Stimulated activated naive B cell treated with anti-CD40 and anti-IgM and Interleukin-4, amounts not matched to agents 10 μg/mL and 1 μg/mL and 100 μg/mL, for 72 hours (primary cell): ENCODE results near the gene ACO2.
A peak's percentile ranks its signal among the peaks of the same experiment; 100 is the strongest.

Experiments used
- ATAC-seq, 2 donors: fragments of 150-1000 bp; cut with Tn5 transposase; replicated peaks; 2 replicates each; pipeline ENCODE4 v1.10.0; 2021; ENCODE audit warnings: moderate library complexity in 1 of 2
- DNase-seq: peaks from one replicate; pipeline ENCODE4 v3.0.0; 2021
- H3K27ac Mint-ChIP-seq: one replicate; pipeline ENCODE4 v1.8.0; 2022; ENCODE audit warnings: mild to moderate bottlenecking, mixed read lengths
- H3K27me3 Mint-ChIP-seq, 2 donors: one replicate each; pipeline ENCODE4 v1.8.0; 2022; ENCODE audit warnings: mixed read lengths in 2 of 2
- H3K36me3 Mint-ChIP-seq, 2 donors: one replicate each; pipeline ENCODE4 v1.8.0; 2022; ENCODE audit warnings: mixed read lengths in 2 of 2, mild to moderate bottlenecking in 1 of 2
- H3K4me1 Mint-ChIP-seq, 2 donors: one replicate each; pipeline ENCODE4 v1.8.0; 2022; ENCODE audit warnings: mixed read lengths in 2 of 2, mild to moderate bottlenecking in 1 of 2
- H3K4me3 Mint-ChIP-seq, 2 donors: one replicate each; pipeline ENCODE4 v1.8.0; 2022; ENCODE audit warnings: mild to moderate bottlenecking in 2 of 2, mixed read lengths in 2 of 2, moderate library complexity in 1 of 2
- H3K9me3 Mint-ChIP-seq, 2 donors: one replicate each; pipeline ENCODE4 v1.8.0; 2022; ENCODE audit warnings: mixed read lengths in 2 of 2, mild to moderate bottlenecking in 1 of 2

ACO2 gene

GRCh38 chr22:41526830-41527799 is 58.2 kb downstream of the ACO2 start:
- Mint-ChIP-seq H3K9me3 (no peaks in the 10 kb centered on the region), H3K27me3 (no peaks in the 10 kb centered on the region), H3K4me3 (no peak overlapping the region), H3K4me1 (peaks cover 28 to 37% of the 10 kb centered on the region in 2 donors), H3K27ac (peak overlapping the region; percentile 85), H3K36me3 (peaks cover 45 to 67% of the 10 kb centered on the region in 2 donors)
- DNase-seq (peak; percentile 42), ATAC-seq (peak; percentile 63 to 68)

- H3K4me1 Mint-ChIP-seq: peaks cover 26 to 41% of the 10 kb centered on the region in 2 donors
- H3K9me3 Mint-ChIP-seq: no peaks in the 10 kb centered on the region
- peak overlapping the region; percentile 85 for H3K27ac Mint-ChIP-seq
- ATAC-seq (no peak), DNase-seq (no peak)
- peaks cover 39 to 69% of the 10 kb centered on the region in 2 donors for H3K36me3 Mint-ChIP-seq
- H3K4me3 Mint-ChIP-seq: no peak overlapping the region
- no peaks in the 10 kb centered on the region for H3K27me3 Mint-ChIP-seq
Observed at GRCh38 chr22:41528132-41528766, 59.3 kb downstream of the ACO2 start.

- Mint-ChIP-seq H3K4me3 (no peak overlapping the region), H3K9me3 (no peaks in the 10 kb centered on the region), H3K27ac (peak overlapping the region; percentile 85), H3K36me3 (peaks cover 39 to 69% of the 10 kb centered on the region in 2 donors), H3K27me3 (no peaks in the 10 kb centered on the region), H3K4me1 (peaks cover 24 to 39% of the 10 kb centered on the region in 2 donors)
- ATAC-seq (no peak), DNase-seq (no peak)
Observed at GRCh38 chr22:41528938-41529561, 60.1 kb downstream of the ACO2 start.

GRCh38 chr22:41530890-41531714 is 62.2 kb downstream of the ACO2 start:
- Mint-ChIP-seq H3K9me3 (no peaks in the 10 kb centered on the region), H3K4me1 (peaks cover 12 to 28% of the 10 kb centered on the region in 2 donors), H3K4me3 (peak overlapping the region in 1 of 2 donors; percentile 48), H3K36me3 (peaks cover 39 to 67% of the 10 kb centered on the region in 2 donors), H3K27me3 (no peaks in the 10 kb centered on the region), H3K27ac (peak overlapping the region; percentile 81)
- ATAC-seq: no peak
- no peak for DNase-seq

- Mint-ChIP-seq H3K4me1 (peaks cover 9 to 20% of the 10 kb centered on the region in 2 donors), H3K4me3 (no peak overlapping the region), H3K9me3 (no peaks in the 10 kb centered on the region), H3K36me3 (peaks cover 32 to 63% of the 10 kb centered on the region in 2 donors), H3K27ac (peak overlapping the region; percentile 21), H3K27me3 (no peaks in the 10 kb centered on the region)
- DNase-seq: no peak
- ATAC-seq: no peak
Observed at GRCh38 chr22:41531715-41532477, 63.0 kb downstream of the ACO2 start.

- ATAC-seq (peak; percentile 89 to 90), DNase-seq (peak; percentile 63)
- Mint-ChIP-seq H3K9me3 (no peaks in the 10 kb centered on the region), H3K36me3 (peaks cover 33 to 62% of the 10 kb centered on the region in 2 donors), H3K4me1 (peaks cover 7 to 18% of the 10 kb centered on the region in 2 donors), H3K27me3 (no peaks in the 10 kb centered on the region), H3K27ac (peak overlapping the region; percentile 71), H3K4me3 (no peak overlapping the region)
Observed at GRCh38 chr22:41532908-41533825, 64.2 kb downstream of the ACO2 start.

GRCh38 chr22:41534219-41534618 is 65.3 kb downstream of the ACO2 start:
- H3K36me3 Mint-ChIP-seq: peaks cover 23 to 58% of the 10 kb centered on the region in 2 donors
- H3K27ac Mint-ChIP-seq: no peak overlapping the region
- H3K4me3 Mint-ChIP-seq: no peak overlapping the region
- no peaks in the 10 kb centered on the region for H3K9me3 Mint-ChIP-seq
- no peak for DNase-seq
- H3K4me1 Mint-ChIP-seq: peaks cover 3 to 12% of the 10 kb centered on the region in 2 donors
- ATAC-seq: no peak
- H3K27me3 Mint-ChIP-seq: no peaks in the 10 kb centered on the region

- peaks cover 25 to 59% of the 10 kb centered on the region in 2 donors for H3K36me3 Mint-ChIP-seq
- H3K9me3 Mint-ChIP-seq: no peaks in the 10 kb centered on the region
- ATAC-seq: no peak
Observed at GRCh38 chr22:41535244-41535643, 66.3 kb downstream of the ACO2 start.

GRCh38 chr22:41537203-41537602 is 68.3 kb downstream of the ACO2 start:
- Mint-ChIP-seq H3K27ac (no peak overlapping the region), H3K4me1 (peaks cover 19 to 36% of the 10 kb centered on the region in 2 donors), H3K36me3 (peaks cover 26 to 55% of the 10 kb centered on the region in 2 donors), H3K9me3 (no peaks in the 10 kb centered on the region), H3K4me3 (no peak overlapping the region), H3K27me3 (no peaks in the 10 kb centered on the region)
- DNase-seq (no peak), ATAC-seq (no peak)

More at GRCh38 chr22:41535244-41535643, 66.3 kb downstream of the ACO2 start:
- Mint-ChIP-seq H3K27ac (no peak overlapping the region), H3K4me1 (peaks cover 9 to 16% of the 10 kb centered on the region in 2 donors), H3K4me3 (no peak overlapping the region), H3K27me3 (no peaks in the 10 kb centered on the region)
- DNase-seq: no peak

- DNase-seq: no peak
- H3K4me3 Mint-ChIP-seq: no peak overlapping the region
- H3K9me3 Mint-ChIP-seq: no peaks in the 10 kb centered on the region
- peaks cover 23 to 52% of the 10 kb centered on the region in 2 donors for H3K36me3 Mint-ChIP-seq
- peaks cover 28 to 43% of the 10 kb centered on the region in 2 donors for H3K4me1 Mint-ChIP-seq
- H3K27ac Mint-ChIP-seq: no peak overlapping the region
- no peaks in the 10 kb centered on the region for H3K27me3 Mint-ChIP-seq
- no peak for ATAC-seq
Observed at GRCh38 chr22:41538583-41538982, 69.7 kb downstream of the ACO2 start.

- H3K9me3 Mint-ChIP-seq: no peaks in the 10 kb centered on the region
- H3K27ac Mint-ChIP-seq: no peak overlapping the region
- no peak for ATAC-seq
Observed at GRCh38 chr22:41539146-41540005, 70.5 kb downstream of the ACO2 start.

GRCh38 chr22:41540006-41540315 is 71.0 kb downstream of the ACO2 start:
- no peaks in the 10 kb centered on the region for H3K9me3 Mint-ChIP-seq
- H3K4me3 Mint-ChIP-seq: no peak overlapping the region
- H3K36me3 Mint-ChIP-seq: peaks cover 22 to 51% of the 10 kb centered on the region in 2 donors
- H3K27ac Mint-ChIP-seq: no peak overlapping the region
- ATAC-seq (no peak), DNase-seq (no peak)
- no peaks in the 10 kb centered on the region for H3K27me3 Mint-ChIP-seq
- peaks cover 34 to 56% of the 10 kb centered on the region in 2 donors for H3K4me1 Mint-ChIP-seq

More at GRCh38 chr22:41539146-41540005, 70.5 kb downstream of the ACO2 start:
- Mint-ChIP-seq H3K36me3 (peaks cover 24 to 53% of the 10 kb centered on the region in 2 donors), H3K4me1 (peaks cover 30 to 51% of the 10 kb centered on the region in 2 donors), H3K4me3 (no peak overlapping the region), H3K27me3 (no peaks in the 10 kb centered on the region)
- no peak for DNase-seq
